H1 (cell line): ENCODE data around the gene SSC5D. TPM values are rescaled to one million over a fixed set of nuclear protein-coding genes. Genes with fewer than 3 reads are reported as not detected.
A peak's percentile ranks its signal among the peaks of the same experiment; 100 is the strongest.

ENCODE experiments used
- CTCF ChIA-PET: fragments of 300-600 bp; sonication (Branson Sonifier 250); formaldehyde crosslinking; loops from one replicate; lab custom pipeline; 2021; ENCODE audit not compliant: partially characterized antibody; lab: Charles Lee
- POLR2A ChIA-PET: fragments of 300-600 bp; sonication (Branson Sonifier 250); formaldehyde crosslinking; loops from one replicate; lab custom pipeline; 2021; ENCODE audit warnings: inconsistent platforms; ENCODE audit not compliant: partially characterized antibody; lab: Charles Lee
- DNase-seq, 2 experiments: peaks; one replicate each; pipeline versions ENCODE4 v3.0.0 to v3.0.0-alpha.2; 2010 to 2022; ENCODE audit warnings: low spot score in 2 of 2, low read depth in 1 of 2, mixed read lengths in 1 of 2
- FAIRE-seq: peaks from 2 replicates; lab custom pipeline; 2011; peaks lifted over from hg19 to GRCh38; lab: Jason Lieb, UNC
- H2AFZ ChIP-seq: 2 replicates; pipeline ENCODE4 v1.8.1; 2012; ENCODE audit warnings: low read length, inconsistent platforms
- H2AK5ac ChIP-seq: 2 replicates; pipeline ENCODE4 v1.6.1; 2013; ENCODE audit warnings: low read depth, low read length
- H2BK120ac ChIP-seq: replicated peaks from 2 replicates; pipeline ENCODE3; 2013; ENCODE audit warnings: low read depth, low read length, inconsistent platforms
- H2BK12ac ChIP-seq: 2 replicates; pipeline ENCODE4 v1.6.1; 2013; ENCODE audit warnings: low read depth, low read length
- H2BK15ac ChIP-seq: 2 replicates; pipeline ENCODE4 v1.6.1; 2013; ENCODE audit warnings: low read length
- H2BK20ac ChIP-seq: 2 replicates; pipeline ENCODE4 v1.6.1; 2013; ENCODE audit warnings: low read length
- H2BK5ac ChIP-seq: 2 replicates; pipeline ENCODE4 v1.6.1; 2013; ENCODE audit warnings: low read depth, low read length
- H3K14ac ChIP-seq: 2 replicates; pipeline ENCODE4 v1.6.1; 2013; ENCODE audit warnings: inconsistent platforms; ENCODE audit not compliant: insufficient read length
- H3K18ac ChIP-seq: 2 replicates; pipeline ENCODE4 v1.6.1; 2013; ENCODE audit warnings: low read length; ENCODE audit errors: extremely low read depth
- H3K23ac ChIP-seq: 2 replicates; pipeline ENCODE4 v1.6.1; 2013; ENCODE audit warnings: inconsistent platforms; ENCODE audit not compliant: insufficient read length
- H3K23me2 ChIP-seq: 2 replicates; pipeline ENCODE4 v1.6.1; 2013; ENCODE audit warnings: low read depth, low read length
- H3K27ac ChIP-seq: 2 replicates; pipeline ENCODE4 v1.6.1; 2011; ENCODE audit warnings: low read depth, low read length, inconsistent platforms
- H3K27me3 ChIP-seq, 4 experiments: replicated peaks in 1 of 4; 1 replicate in 1 of 4; 2 replicates in 3 of 4; pipeline versions ENCODE4 v1.6.1 to v1.8.1; 2011 to 2013; ENCODE audit warnings: low read length in 3 of 4, mild to moderate bottlenecking in 3 of 4, inconsistent platforms in 2 of 4, mixed read lengths in 2 of 4, moderate library complexity in 1 of 4; ENCODE audit not compliant: control insufficient read depth in 3 of 4, insufficient read depth in 3 of 4; ENCODE audit errors: extremely low read depth in 1 of 4
- H3K36me3 ChIP-seq, 4 experiments: 2 replicates each; pipeline versions ENCODE4 v1.6.1 to v1.8.1; 2011 to 2013; ENCODE audit warnings: mild to moderate bottlenecking in 4 of 4, low read length in 3 of 4, moderate library complexity in 2 of 4, control low read depth in 1 of 4, inconsistent platforms in 1 of 4; ENCODE audit not compliant: insufficient read depth in 4 of 4, control insufficient read depth in 2 of 4
- H3K4ac ChIP-seq: replicated peaks from 2 replicates; pipeline ENCODE3; 2013; ENCODE audit warnings: low read length, low read depth, mixed read lengths, inconsistent platforms; ENCODE audit not compliant: insufficient read length
- H3K4me1 ChIP-seq, 4 experiments: replicated peaks in 1 of 4; 1 replicate in 1 of 4; 2 replicates in 3 of 4; pipeline versions ENCODE4 v1.6.1 to v1.8.1; 2011 to 2013; ENCODE audit warnings: low read length in 3 of 4, inconsistent platforms in 2 of 4, mixed read lengths in 1 of 4; ENCODE audit not compliant: insufficient read depth in 4 of 4, control insufficient read depth in 3 of 4
- H3K4me2 ChIP-seq, 2 experiments: 2 replicates each; pipeline versions ENCODE4 v1.6.1 to v1.8.1; 2011 to 2013; ENCODE audit warnings: low read depth in 2 of 2, low read length in 2 of 2, control low read depth in 1 of 2, inconsistent platforms in 1 of 2, mild to moderate bottlenecking in 1 of 2; ENCODE audit not compliant: insufficient read depth in 1 of 2
- H3K4me3 ChIP-seq, 4 experiments: fragments of 200-600, 300-600 bp in 1 of 4; sonication (generic), shearing (Covaris generic), sonication (Bioruptor Twin) in 1 of 4; 2 replicates each; pipeline versions ENCODE4 v1.5.1 to v1.8.1; 2011 to 2016; ENCODE audit warnings: low read length in 4 of 4, low read depth in 3 of 4, control low read depth in 2 of 4, inconsistent platforms in 2 of 4, mild to moderate bottlenecking in 2 of 4, mixed read lengths in 1 of 4, moderate library complexity in 1 of 4; ENCODE audit not compliant: insufficient read depth in 2 of 4; ENCODE audit errors: extremely low read depth in 1 of 4
- H3K56ac ChIP-seq: replicated peaks from 2 replicates; pipeline ENCODE3; 2013; ENCODE audit warnings: low read depth, mild to moderate bottlenecking, mixed read lengths, low read length, inconsistent platforms; ENCODE audit not compliant: insufficient read length
- H3K79me1 ChIP-seq: 2 replicates; pipeline ENCODE4 v1.6.1; 2013; ENCODE audit warnings: low read depth, low read length, control low read depth
- H3K79me2 ChIP-seq, 2 experiments: 2 replicates each; pipeline versions ENCODE4 v1.6.1 to v1.8.1; 2012 to 2013; ENCODE audit warnings: low read length in 2 of 2, mild to moderate bottlenecking in 2 of 2, inconsistent platforms in 1 of 2; ENCODE audit not compliant: insufficient read depth in 2 of 2, control insufficient read depth in 1 of 2
- H3K9ac ChIP-seq, 4 experiments: replicated peaks in 1 of 4; 1 replicate in 1 of 4; 2 replicates in 3 of 4; pipeline versions ENCODE4 v1.6.1 to v1.8.1; 2011 to 2013; ENCODE audit warnings: low read depth in 3 of 4, low read length in 3 of 4, control low read depth in 2 of 4, mild to moderate bottlenecking in 2 of 4, moderate library complexity in 2 of 4, inconsistent platforms in 1 of 4; ENCODE audit errors: extremely low read depth in 1 of 4
- H3K9me3 ChIP-seq, 2 experiments: 2 replicates each; pipeline versions ENCODE4 v1.6.1 to v1.8.1; 2012 to 2013; ENCODE audit warnings: mild to moderate bottlenecking in 2 of 2, moderate library complexity in 2 of 2, control low read depth in 1 of 2, inconsistent platforms in 1 of 2, low read depth in 1 of 2, low read length in 1 of 2, mixed read lengths in 1 of 2; ENCODE audit not compliant: insufficient read depth in 2 of 2
- H4K20me1 ChIP-seq, 2 experiments: replicated peaks in 1 of 2; 2 replicates each; pipeline versions ENCODE3 to v1.8.1; 2011 to 2013; ENCODE audit warnings: inconsistent platforms in 2 of 2, low read length in 2 of 2, mild to moderate bottlenecking in 1 of 2; ENCODE audit not compliant: insufficient read depth in 2 of 2, control insufficient read depth in 1 of 2
- H4K5ac ChIP-seq: 2 replicates; pipeline ENCODE4 v1.6.1; 2013; ENCODE audit warnings: low read length, low read depth, mixed read lengths, inconsistent platforms; ENCODE audit not compliant: insufficient read length
- H4K8ac ChIP-seq: 2 replicates; pipeline ENCODE4 v1.8.0; 2013; ENCODE audit warnings: mild to moderate bottlenecking, moderate library complexity, low read length, inconsistent platforms; ENCODE audit not compliant: insufficient read depth; ENCODE audit errors: extremely low read depth
- H4K91ac ChIP-seq: replicated peaks from 2 replicates; pipeline ENCODE3; 2013; ENCODE audit warnings: low read length, mixed read lengths, inconsistent platforms; ENCODE audit not compliant: insufficient read length
- CBX8 ChIP-seq: fragments of 300-800, 300-1000 bp; sonication (generic); IDR thresholded peaks from 2 replicates; pipeline ENCODE4 v1.7.1; 2016; ENCODE audit warnings: low read depth, low read length, borderline replicate concordance
- CHD1 ChIP-seq: IDR thresholded peaks from 2 replicates; pipeline ENCODE4 v1.6.1; 2012; ENCODE audit warnings: low read depth, low read length, improper control_type of control experiment
- POLR2AphosphoS5 ChIP-seq: IDR thresholded peaks from 2 replicates; pipeline ENCODE4 v1.6.1; 2011; ENCODE audit warnings: low read depth, low read length
- RFX5 ChIP-seq: IDR thresholded peaks from 2 replicates; pipeline ENCODE4 v1.6.1; 2011; ENCODE audit warnings: low read depth, low read length, improper control_type of control experiment, borderline replicate concordance
- SP4 ChIP-seq: IDR thresholded peaks from 2 replicates; pipeline ENCODE4 v1.6.1; 2012; ENCODE audit warnings: low read length, inconsistent platforms
- SRF ChIP-seq: IDR thresholded peaks from 2 replicates; pipeline ENCODE4 v1.6.1; 2011; ENCODE audit warnings: mild to moderate bottlenecking, low read depth, low read length, moderate library complexity
- TAF7 ChIP-seq: optimal IDR thresholded peaks from 2 replicates; pipeline ENCODE3; 2011; ENCODE audit warnings: low read depth, mild to moderate bottlenecking, inconsistent platforms, low read length, moderate library complexity, borderline replicate concordance
- ZNF274 ChIP-seq: IDR thresholded peaks from 2 replicates; pipeline ENCODE4 v1.7.0; 2012; ENCODE audit warnings: low read length, borderline replicate concordance; ENCODE audit errors: extremely low read depth
- WGBS, 2 experiments: shearing (Covaris generic) in 1 of 2; methylation state at CpG; one replicate each; pipeline versions ENCODE4 v1.1.6 to v1.1.7; 2013 to 2015; ENCODE audit warnings: low lambda C conversion rate in 2 of 2, mixed read lengths in 2 of 2, inconsistent platforms in 1 of 2, low coverage in 1 of 2, missing lambda C conversion rate in 1 of 2; ENCODE audit not compliant: insufficient replicate concordance in 2 of 2, insufficient coverage in 1 of 2, insufficient read length in 1 of 2; ENCODE audit errors: extremely low coverage in 1 of 2, missing lambda C conversion rate in 1 of 2; 5-methylcytosine and 5-hydroxymethylcytosine counted together
- polyA plus RNA-seq, 7 experiments: library from polyadenylated mRNA; depleted of rRNA in 3 of 7; stranded (reverse) in 5 of 7; unstranded in 2 of 7; fragments of >200 nt in 5 of 7; fragments of 200-250 nt in 2 of 7; gene quantifications; 1 replicate in 5 of 7; 2 replicates in 1 of 7; 4 replicates in 1 of 7; pipeline versions ENCODE4 v1.2.1 to v1.2.3, GENCODE V29; 2011 to 2013; ENCODE audit warnings: missing spikeins in 2 of 7, mixed read lengths in 2 of 7
- total RNA-seq: library from RNA; stranded (reverse); fragmentation: NEBNext Ultra II Directional; extraction: Animal tissue kit (Norgen Biotek cat#: 25700); gene quantifications from 2 replicates; pipeline ENCODE4 v1.2.1, GENCODE V29; 2021
- TF ChIP-seq, protein P1 (sequence below): IDR thresholded peaks from 2 replicates; pipeline ENCODE4 v1.6.1; 2011; ENCODE audit warnings: low read depth, mild to moderate bottlenecking, low read length; ENCODE audit not compliant: insufficient read depth
- TF ChIP-seq, protein P2 (sequence below): IDR thresholded peaks from 2 replicates; pipeline ENCODE4 v1.6.1; 2012; ENCODE audit warnings: low read length, inconsistent platforms

The SSC5D gene
- total and polyA plus RNA-seq, 2 of the 8 experiments (the other 6 are each of a cell fraction or from before 2014, with no cell fraction given) = 0.39 to 1.7 TPM

DNA sequence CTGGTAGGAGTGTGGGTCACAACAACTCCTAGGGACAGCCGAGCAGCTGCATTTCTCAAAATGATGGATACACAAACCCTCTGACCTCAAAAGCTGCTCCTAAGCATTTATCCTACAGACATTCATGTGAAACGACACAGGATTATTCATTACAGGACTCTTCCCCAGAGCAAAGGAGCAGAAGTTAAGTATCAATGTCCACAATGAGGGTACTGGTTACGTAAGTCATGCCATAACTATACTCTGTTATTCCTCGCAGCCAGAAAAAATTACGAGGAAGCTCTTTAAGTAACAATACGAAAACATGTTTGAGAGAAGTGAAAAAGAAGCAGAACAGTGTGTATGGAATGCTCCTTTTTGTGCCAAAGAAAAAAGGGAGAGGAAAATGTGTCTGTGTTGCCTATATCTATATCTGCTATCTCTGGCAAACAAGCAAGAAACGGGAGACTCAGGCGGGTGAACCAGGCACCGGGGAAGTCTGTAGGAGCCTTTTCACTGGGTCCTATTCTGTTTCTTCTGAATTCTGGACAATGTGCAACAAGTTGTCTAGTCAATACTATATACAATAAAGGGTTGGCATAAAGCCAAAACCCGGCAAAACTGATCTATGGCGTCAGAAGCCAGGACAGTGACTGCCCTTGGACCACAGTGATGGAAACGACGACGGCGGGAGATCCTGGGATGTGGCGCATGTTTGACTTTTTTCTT, 28.1 kb upstream of the SSC5D start:
- Histone ChIP-seq H2BK5ac (no peak overlapping the region), H2BK120ac (no peak overlapping the region), H3K4ac (no peak overlapping the region), H3K9me3 (no peaks in the 10 kb centered on the region), H2BK12ac (no peak overlapping the region), H2BK15ac (no peak overlapping the region), H3K23ac (no peak overlapping the region), H3K23me2 (peaks cover 1% of the 10 kb centered on the region; the same call in 1 of the 2 replicates), H3K27ac (no peak overlapping the region), H3K14ac (no peak overlapping the region), H3K79me1 (peaks cover 13% of the 10 kb centered on the region), H3K9ac (no peak overlapping the region), H3K36me3 (peaks cover 0 to 5% (median 0%) of the 10 kb centered on the region in 4 experiments; a peak in 2 of 8 replicates), H3K4me2 (peak overlapping the region; percentile 61 to 64), H3K56ac (no peak overlapping the region), H3K4me1 (peaks cover 2 to 22% (median 15%) of the 10 kb centered on the region in 4 experiments), H2AK5ac (no peak overlapping the region), H4K20me1 (peaks cover 2 to 6% of the 10 kb centered on the region in 2 experiments), H2AFZ (no peak overlapping the region), H4K8ac (no peak overlapping the region; the same call in none of the 2 replicates), H3K27me3 (no peaks in the 10 kb centered on the region), H3K79me2 (peaks cover 0 to 13% of the 10 kb centered on the region in 2 experiments; a peak in 2 of 4 replicates), H3K18ac (no peak overlapping the region), H2BK20ac (no peak overlapping the region), H3K4me3 (peak overlapping the region; percentile 58 to 81 (median 74)), H4K91ac (no peak overlapping the region), H4K5ac (no peak overlapping the region)
- DNase-seq = no peak
- 77% methylated on average over 16 of the region's 16 CpGs; no CpG with 5 or more reads in 1 of the 2 experiments for WGBS, 2 experiments
- no peak for FAIRE-seq
- POLR2A ChIA-PET = interaction anchor here (0.7 to 1.6 kb wide), 7 partner anchors 11 to 147 kb away, joined by 3 to 7 read pairs (median 4); partner anchors contain the start of genes SSC5D and ZNF628
- CTCF ChIA-PET = interaction anchor here (0.6 to 1.7 kb wide), 6 partner anchors 8 to 1286 kb away, joined by 3 to 7 read pairs (median 4); no protein-coding TSS in a partner anchor
- TF ChIP-seq, protein P1, sequence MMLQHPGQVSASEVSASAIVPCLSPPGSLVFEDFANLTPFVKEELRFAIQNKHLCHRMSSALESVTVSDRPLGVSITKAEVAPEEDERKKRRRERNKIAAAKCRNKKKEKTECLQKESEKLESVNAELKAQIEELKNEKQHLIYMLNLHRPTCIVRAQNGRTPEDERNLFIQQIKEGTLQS = no peak
- no peak for TF ChIP-seq CBX8
- no peak; the same call in 1 of the 2 replicates for TF ChIP-seq POLR2AphosphoS5
- no peak for TF ChIP-seq CHD1
- TF ChIP-seq, protein P2, sequence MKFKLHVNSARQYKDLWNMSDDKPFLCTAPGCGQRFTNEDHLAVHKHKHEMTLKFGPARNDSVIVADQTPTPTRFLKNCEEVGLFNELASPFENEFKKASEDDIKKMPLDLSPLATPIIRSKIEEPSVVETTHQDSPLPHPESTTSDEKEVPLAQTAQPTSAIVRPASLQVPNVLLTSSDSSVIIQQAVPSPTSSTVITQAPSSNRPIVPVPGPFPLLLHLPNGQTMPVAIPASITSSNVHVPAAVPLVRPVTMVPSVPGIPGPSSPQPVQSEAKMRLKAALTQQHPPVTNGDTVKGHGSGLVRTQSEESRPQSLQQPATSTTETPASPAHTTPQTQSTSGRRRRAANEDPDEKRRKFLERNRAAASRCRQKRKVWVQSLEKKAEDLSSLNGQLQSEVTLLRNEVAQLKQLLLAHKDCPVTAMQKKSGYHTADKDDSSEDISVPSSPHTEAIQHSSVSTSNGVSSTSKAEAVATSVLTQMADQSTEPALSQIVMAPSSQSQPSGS = no peak
- no peak for TF ChIP-seq SP4
- no peak for TF ChIP-seq SRF
- TF ChIP-seq RFX5 = no peak
- TF ChIP-seq ZNF274 = no peak
- TF ChIP-seq TAF7 = no peak
